Stomach (tissue), 9 donors: ENCODE results near the gene SLC5A10. TPM values are rescaled to one million over a fixed set of nuclear protein-coding genes. Genes with fewer than 3 reads are reported as not detected.

Experiments
- DNase-seq, 2 donors: peaks; one replicate each; pipeline versions ENCODE4 v3.0.0 to v3.0.0-alpha.2; 2013 to 2019
- H3K27ac ChIP-seq, 5 donors: fragments of 200-600 bp in 4 of 5; sonication (generic) in 4 of 5; one replicate each; pipeline ENCODE4 v1.5.1; 2013 to 2019; ENCODE audit warnings: mild to moderate bottlenecking in 1 of 5, moderate library complexity in 1 of 5
- H3K27me3 ChIP-seq, 3 donors: fragments of 200-600 bp; sonication (generic); one replicate each; pipeline ENCODE4 v1.5.1; 2017 to 2019; ENCODE audit warnings: mixed run types in 1 of 3
- H3K36me3 ChIP-seq, 4 donors: fragments of 200-600 bp; sonication (generic); 1 replicate in 3 of 4; 2 replicates in 1 of 4; pipeline ENCODE4 v1.5.1; 2016 to 2019
- H3K4me1 ChIP-seq, 4 donors: fragments of 200-600 bp; sonication (generic); one replicate each; pipeline ENCODE4 v1.5.1; 2016 to 2019
- H3K4me3 ChIP-seq, 4 donors: fragments of 200-600 bp; sonication (generic) in 3 of 4; one replicate each; pipeline ENCODE4 v1.5.1; 2016 to 2019; ENCODE audit warnings: mild to moderate bottlenecking in 1 of 4
- H3K9me3 ChIP-seq, 4 donors: fragments of 200-600 bp; sonication (generic); one replicate each; pipeline ENCODE4 v1.5.1; 2016 to 2019
- EP300 ChIP-seq: sonication (generic); formaldehyde crosslinking; IDR thresholded peaks from one replicate; pipeline ENCODE4 v1.6.1; 2017; ENCODE audit warnings: antibody characterized with exemption
- POLR2A ChIP-seq, 4 donors: fragments of 450-650 bp; IDR thresholded peaks; one replicate each; pipeline ENCODE4 v1.6.1; 2016; ENCODE audit warnings: antibody characterized with exemption in 4 of 4, control low read depth in 2 of 4, mild to moderate bottlenecking in 1 of 4, moderate library complexity in 1 of 4
- POLR2AphosphoS5 ChIP-seq, 3 donors: sonication (generic); formaldehyde crosslinking; IDR thresholded peaks; one replicate each; pipeline ENCODE4 v1.6.1; 2016; ENCODE audit warnings: antibody characterized with exemption in 3 of 3
- WGBS, 5 donors: extraction: QIAGEN DNeasy Blood & Tissue Kit in 3 of 5; methylation state at CpG; one replicate each; pipeline versions ENCODE4 v1.1.5 to v1.1.7; 2013 to 2018; 5-methylcytosine and 5-hydroxymethylcytosine counted together
- intact Hi-C: fragments of 100-400 bp; cut with DNase I; formaldehyde crosslinking; loops from one replicate; pipeline ENCODE4 v1.15.1; 2023; ENCODE audit warnings: low total_unique reads
- polyA plus RNA-seq, 3 donors: library from polyadenylated mRNA; stranded (reverse); fragments of 200-250 nt; gene quantifications; one replicate each; pipeline ENCODE4 v1.2.3, GENCODE V29; 2013
- total RNA-seq, 5 donors: library from RNA; depleted of rRNA; stranded (reverse); fragments of >200 nt; gene quantifications; one replicate each; pipeline versions ENCODE4 v1.1.0 to v1.2.3, GENCODE V29; 2014 to 2016
- TF ChIP-seq, protein P1 (sequence below), 7 experiments: fragments of 450-650 bp in 4 of 7; fragments of 200-600 bp in 3 of 7; sonication (generic) in 3 of 7; IDR thresholded peaks; one replicate each; pipeline ENCODE4 v1.5.1; 2016 to 2019; ENCODE audit warnings: antibody characterized with exemption in 7 of 7, control low read depth in 2 of 7, mild to moderate bottlenecking in 1 of 7
- donor health status: healthy with polysubstance abuse.
- donor health status: Bipolar disorder and iron deficiency.
- donor health status: healthy.

SLC5A10 gene
- total and polyA plus RNA-seq, 8 donors = 0.06 to 0.46 (median 0.13) TPM; not detected in 5

DNA sequence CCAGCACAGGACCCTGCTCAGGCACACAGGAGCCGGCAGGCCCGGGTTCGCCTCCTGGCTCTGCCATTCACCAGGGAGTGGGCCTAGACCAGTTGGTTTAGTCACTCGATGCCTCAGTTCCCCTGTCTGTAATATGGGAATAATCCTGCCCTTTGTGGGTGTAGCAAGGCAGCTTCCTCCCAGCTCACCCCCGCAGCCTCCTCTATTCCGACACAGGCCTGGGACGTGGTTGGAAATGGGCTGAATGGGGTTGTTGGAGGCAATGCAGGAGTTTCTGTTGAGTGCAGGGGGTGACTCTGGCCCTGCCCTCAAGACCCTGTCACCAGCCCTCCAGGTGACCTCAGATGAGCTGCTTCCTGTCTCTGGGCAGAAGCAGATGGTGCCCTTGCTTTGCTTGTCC, 19.8 kb downstream of the SLC5A10 start:
- Histone ChIP-seq H3K4me1 (peaks cover 23 to 37% (median 34%) of the 10 kb centered on the region in 4 donors), H3K36me3 (peaks cover 3 to 45% (median 36%) of the 10 kb centered on the region in 4 donors), H3K4me3 (no peak overlapping the region), H3K27me3 (no peaks in the 10 kb centered on the region), H3K27ac (no peak overlapping the region), H3K9me3 (no peaks in the 10 kb centered on the region)
- TF ChIP-seq POLR2AphosphoS5 (IDR thresholded peaks at IDR 0.05) = no peak
- TF ChIP-seq EP300 = no peak
- TF ChIP-seq POLR2A (IDR thresholded peaks at IDR 0.05) = no peak
- TF ChIP-seq, protein P1, sequence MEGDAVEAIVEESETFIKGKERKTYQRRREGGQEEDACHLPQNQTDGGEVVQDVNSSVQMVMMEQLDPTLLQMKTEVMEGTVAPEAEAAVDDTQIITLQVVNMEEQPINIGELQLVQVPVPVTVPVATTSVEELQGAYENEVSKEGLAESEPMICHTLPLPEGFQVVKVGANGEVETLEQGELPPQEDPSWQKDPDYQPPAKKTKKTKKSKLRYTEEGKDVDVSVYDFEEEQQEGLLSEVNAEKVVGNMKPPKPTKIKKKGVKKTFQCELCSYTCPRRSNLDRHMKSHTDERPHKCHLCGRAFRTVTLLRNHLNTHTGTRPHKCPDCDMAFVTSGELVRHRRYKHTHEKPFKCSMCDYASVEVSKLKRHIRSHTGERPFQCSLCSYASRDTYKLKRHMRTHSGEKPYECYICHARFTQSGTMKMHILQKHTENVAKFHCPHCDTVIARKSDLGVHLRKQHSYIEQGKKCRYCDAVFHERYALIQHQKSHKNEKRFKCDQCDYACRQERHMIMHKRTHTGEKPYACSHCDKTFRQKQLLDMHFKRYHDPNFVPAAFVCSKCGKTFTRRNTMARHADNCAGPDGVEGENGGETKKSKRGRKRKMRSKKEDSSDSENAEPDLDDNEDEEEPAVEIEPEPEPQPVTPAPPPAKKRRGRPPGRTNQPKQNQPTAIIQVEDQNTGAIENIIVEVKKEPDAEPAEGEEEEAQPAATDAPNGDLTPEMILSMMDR (IDR thresholded peaks at IDR 0.05) = no peak
- no peak for DNase-seq
- intact Hi-C loops = no loop called here
- 93 to 100% (median 94%) methylated on average over 1 to 7 of the region's 7 CpGs for WGBS, 5 donors

DNA sequence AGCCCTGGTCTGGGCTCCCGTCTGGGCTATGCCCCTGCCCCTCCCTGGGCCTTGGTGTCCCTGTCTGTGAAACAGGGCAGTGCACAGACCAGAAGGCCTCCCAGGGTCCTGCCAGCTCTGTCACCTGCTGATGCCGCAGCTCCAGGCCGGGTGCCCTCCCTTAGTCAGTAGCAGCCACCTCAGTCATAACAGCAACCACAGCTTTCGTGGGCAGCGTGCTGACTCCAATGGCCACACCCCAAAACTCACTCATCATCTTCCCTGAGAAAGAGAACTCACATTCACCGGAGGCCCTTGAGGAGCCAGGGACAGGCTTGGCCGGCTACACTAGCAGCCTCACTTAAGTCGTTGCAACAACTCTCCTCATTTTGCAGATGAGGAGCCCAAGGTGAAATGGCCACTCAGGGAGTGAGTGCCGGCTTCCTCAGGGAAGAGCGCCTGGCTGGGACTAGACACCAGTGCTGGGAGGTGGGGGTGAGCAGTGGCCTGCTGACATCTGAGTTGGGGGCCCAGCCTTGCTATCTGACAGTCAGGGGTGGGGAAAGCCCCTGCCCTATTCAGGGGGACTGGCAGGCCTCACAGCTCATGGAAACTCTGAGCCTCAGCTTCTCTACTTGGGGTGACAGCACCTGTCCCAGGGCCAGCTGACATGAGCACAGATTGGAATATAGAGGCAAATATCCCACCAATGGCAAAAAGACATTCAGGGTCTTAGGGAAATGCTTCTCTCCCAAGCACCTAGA, 22.6 kb downstream of the SLC5A10 start:
- no peak for DNase-seq
- no peak overlapping the region for H3K27ac ChIP-seq
- no peak overlapping the region for H3K4me3 ChIP-seq
- H3K4me1 ChIP-seq = peaks cover 2 to 9% (median 6%) of the 10 kb centered on the region in 4 donors
- no peaks in the 10 kb centered on the region for H3K9me3 ChIP-seq
- H3K36me3 ChIP-seq = peaks cover 24 to 73% (median 62%) of the 10 kb centered on the region in 4 donors
- intact Hi-C loops = no loop called here
- 83 to 95% (median 91%) methylated on average over 10 of the region's 10 CpGs for WGBS, 5 donors
- TF ChIP-seq EP300 (no peak), POLR2A (IDR thresholded peaks at IDR 0.05) (no peak), POLR2AphosphoS5 (IDR thresholded peaks at IDR 0.05) (no peak)
- TF ChIP-seq, protein P1 (IDR thresholded peaks at IDR 0.05) = no peak
- H3K27me3 ChIP-seq = no peaks in the 10 kb centered on the region

DNA sequence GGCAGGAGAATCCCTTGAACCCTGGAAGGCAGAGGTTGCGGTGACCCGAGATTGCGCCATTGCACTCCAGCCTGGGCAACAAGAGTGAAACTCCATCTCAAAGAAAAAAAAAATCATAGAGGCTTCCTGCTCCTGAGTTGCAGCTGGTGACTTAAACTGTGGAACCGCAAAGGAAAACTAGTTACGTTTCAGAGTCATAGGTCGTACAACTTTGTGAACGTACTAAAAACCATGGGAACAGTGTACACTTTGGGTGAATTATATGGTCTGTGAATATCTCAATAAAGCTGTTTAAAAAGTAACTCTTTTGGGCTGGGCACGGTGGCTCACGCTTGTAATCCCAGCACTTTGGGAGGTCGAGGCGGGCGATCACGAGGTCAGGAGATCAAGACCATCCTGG, 23.6 kb downstream of the SLC5A10 start:
- TF ChIP-seq EP300 = no peak
- no peak overlapping the region for H3K4me3 ChIP-seq
- 91 to 96% (median 92%) methylated on average over 13 of the region's 13 CpGs for WGBS, 5 donors
- peaks cover 0 to 9% (median 3%) of the 10 kb centered on the region in 4 donors for H3K4me1 ChIP-seq
- no peak overlapping the region for H3K27ac ChIP-seq
- no peaks in the 10 kb centered on the region for H3K9me3 ChIP-seq
- no peaks in the 10 kb centered on the region for H3K27me3 ChIP-seq
- DNase-seq = no peak
- H3K36me3 ChIP-seq = peaks cover 24 to 69% (median 62%) of the 10 kb centered on the region in 4 donors
- intact Hi-C loops = no loop called here

DNA sequence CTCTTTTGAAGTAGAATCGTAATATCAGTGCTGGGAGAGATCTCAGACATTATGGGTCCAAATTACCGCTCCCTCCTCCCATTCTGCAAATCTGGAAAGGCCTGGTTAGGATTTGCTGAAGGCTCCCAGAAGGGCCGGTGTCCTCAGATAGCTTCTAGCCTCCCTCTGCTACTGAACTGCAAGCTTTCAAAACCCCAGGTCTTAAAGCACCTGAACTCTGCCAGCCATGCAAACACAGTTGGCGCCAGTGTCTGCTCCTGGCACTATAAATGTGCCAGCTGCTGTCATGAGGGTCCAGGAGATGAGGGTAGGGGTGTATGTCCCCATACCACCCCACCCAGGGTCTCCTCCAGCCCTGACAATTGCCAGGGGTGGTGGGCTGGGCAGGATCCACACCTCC, 24.2 kb downstream of the SLC5A10 start:
- no peak overlapping the region for H3K27ac ChIP-seq
- TF ChIP-seq POLR2AphosphoS5 (IDR thresholded peaks at IDR 0.05) = no peak
- no peak for TF ChIP-seq POLR2A (IDR thresholded peaks at IDR 0.05)
- TF ChIP-seq, protein P1 (IDR thresholded peaks at IDR 0.05) = no peak
- no peak for TF ChIP-seq EP300
- 56 to 73% (median 65%) methylated on average over 4 of the region's 4 CpGs for WGBS, 5 donors
- no peaks in the 10 kb centered on the region for H3K27me3 ChIP-seq
- intact Hi-C loops = no loop called here
- H3K9me3 ChIP-seq = no peaks in the 10 kb centered on the region
- H3K36me3 ChIP-seq = peaks cover 24 to 63% (median 56%) of the 10 kb centered on the region in 4 donors
- peaks cover 0 to 15% (median 9%) of the 10 kb centered on the region in 4 donors for H3K4me1 ChIP-seq
- no peak overlapping the region for H3K4me3 ChIP-seq
- DNase-seq = no peak

- no peak for DNase-seq
- Histone ChIP-seq H3K27me3 (no peaks in the 10 kb centered on the region), H3K27ac (no peak overlapping the region), H3K9me3 (no peaks in the 10 kb centered on the region), H3K36me3 (peaks cover 24 to 55% (median 48%) of the 10 kb centered on the region in 4 donors), H3K4me1 (peaks cover 3 to 22% (median 16%) of the 10 kb centered on the region in 4 donors), H3K4me3 (no peak overlapping the region)
- TF ChIP-seq EP300 (no peak), POLR2A (IDR thresholded peaks at IDR 0.05) (no peak), POLR2AphosphoS5 (IDR thresholded peaks at IDR 0.05) (no peak)
- TF ChIP-seq, protein P1 (IDR thresholded peaks at IDR 0.05) = no peak
- intact Hi-C loops = no loop called here
- 70 to 87% (median 73%) methylated on average over 4 of the region's 4 CpGs for WGBS, 5 donors
Observed at GRCh38 chr17:18977021-18977420, 25.1 kb downstream of the SLC5A10 start.
